Neural cell (in vitro differentiated cells): ENCODE measurements around the gene PDE3A.

Experiments
- EP300 ChIP-seq: fragments of 450-650 bp; conservative IDR thresholded peaks from 2 replicates; pipeline ENCODE4 v1.6.1; 2014; ENCODE audit warnings: antibody characterized with exemption, mild to moderate bottlenecking, moderate library complexity; ENCODE audit not compliant: poor library complexity, severe bottlenecking
- EZH2 ChIP-seq: fragments of 200-600, 300-800 bp; shearing (Covaris generic), sonication (generic); IDR thresholded peaks from 2 replicates; pipeline ENCODE4 v1.6.1; 2014; ENCODE audit warnings: antibody characterized with exemption, low read length, borderline replicate concordance, mild to moderate bottlenecking; ENCODE audit not compliant: insufficient read depth, poor library complexity, severe bottlenecking
- POLR2AphosphoS5 ChIP-seq: IDR thresholded peaks from 2 replicates; pipeline ENCODE4 v1.6.1; 2012
- SMC3 ChIP-seq: fragments of 450-650 bp; conservative IDR thresholded peaks from 2 replicates; pipeline ENCODE4 v1.6.1; 2014; ENCODE audit warnings: antibody characterized with exemption, mild to moderate bottlenecking, moderate library complexity; ENCODE audit not compliant: poor library complexity
- TAF1 ChIP-seq: IDR thresholded peaks from 2 replicates; pipeline ENCODE4 v1.6.1; 2012; ENCODE audit warnings: low read depth
- TF ChIP-seq, protein P1 (sequence below): fragments of 450-650 bp; IDR thresholded peaks from 2 replicates; pipeline ENCODE4 v1.5.1; 2014; ENCODE audit warnings: antibody characterized with exemption, mild to moderate bottlenecking, moderate library complexity; ENCODE audit not compliant: poor library complexity, severe bottlenecking
- TF ChIP-seq, protein P2 (sequence below): IDR thresholded peaks from 2 replicates; pipeline ENCODE4 v1.6.1; 2012; ENCODE audit warnings: borderline replicate concordance

DNA sequence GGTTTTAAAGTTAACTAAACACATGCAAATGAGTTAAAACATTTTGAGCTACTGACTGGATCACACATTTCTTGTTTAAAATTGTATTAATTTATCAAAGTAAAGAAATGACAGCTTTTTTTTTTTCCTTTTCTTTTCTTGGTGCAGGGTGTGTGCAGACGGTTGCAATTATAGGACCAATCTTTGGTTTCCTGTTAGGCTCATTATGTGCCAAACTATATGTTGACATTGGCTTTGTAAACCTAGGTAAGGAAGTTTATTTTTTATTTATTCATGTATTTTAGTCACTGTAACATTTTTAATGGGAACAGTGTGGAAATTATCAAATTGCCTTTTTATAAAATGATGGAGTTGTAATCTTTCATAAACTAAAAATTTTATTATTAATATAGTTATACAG lies 348.6 kb downstream of the PDE3A start:
- TF ChIP-seq TAF1 (no peak), POLR2AphosphoS5 (no peak), SMC3 (no peak), EP300 (no peak), EZH2 (no peak)
- TF ChIP-seq, protein P1, sequence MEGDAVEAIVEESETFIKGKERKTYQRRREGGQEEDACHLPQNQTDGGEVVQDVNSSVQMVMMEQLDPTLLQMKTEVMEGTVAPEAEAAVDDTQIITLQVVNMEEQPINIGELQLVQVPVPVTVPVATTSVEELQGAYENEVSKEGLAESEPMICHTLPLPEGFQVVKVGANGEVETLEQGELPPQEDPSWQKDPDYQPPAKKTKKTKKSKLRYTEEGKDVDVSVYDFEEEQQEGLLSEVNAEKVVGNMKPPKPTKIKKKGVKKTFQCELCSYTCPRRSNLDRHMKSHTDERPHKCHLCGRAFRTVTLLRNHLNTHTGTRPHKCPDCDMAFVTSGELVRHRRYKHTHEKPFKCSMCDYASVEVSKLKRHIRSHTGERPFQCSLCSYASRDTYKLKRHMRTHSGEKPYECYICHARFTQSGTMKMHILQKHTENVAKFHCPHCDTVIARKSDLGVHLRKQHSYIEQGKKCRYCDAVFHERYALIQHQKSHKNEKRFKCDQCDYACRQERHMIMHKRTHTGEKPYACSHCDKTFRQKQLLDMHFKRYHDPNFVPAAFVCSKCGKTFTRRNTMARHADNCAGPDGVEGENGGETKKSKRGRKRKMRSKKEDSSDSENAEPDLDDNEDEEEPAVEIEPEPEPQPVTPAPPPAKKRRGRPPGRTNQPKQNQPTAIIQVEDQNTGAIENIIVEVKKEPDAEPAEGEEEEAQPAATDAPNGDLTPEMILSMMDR: no peak
- TF ChIP-seq, protein P2, sequence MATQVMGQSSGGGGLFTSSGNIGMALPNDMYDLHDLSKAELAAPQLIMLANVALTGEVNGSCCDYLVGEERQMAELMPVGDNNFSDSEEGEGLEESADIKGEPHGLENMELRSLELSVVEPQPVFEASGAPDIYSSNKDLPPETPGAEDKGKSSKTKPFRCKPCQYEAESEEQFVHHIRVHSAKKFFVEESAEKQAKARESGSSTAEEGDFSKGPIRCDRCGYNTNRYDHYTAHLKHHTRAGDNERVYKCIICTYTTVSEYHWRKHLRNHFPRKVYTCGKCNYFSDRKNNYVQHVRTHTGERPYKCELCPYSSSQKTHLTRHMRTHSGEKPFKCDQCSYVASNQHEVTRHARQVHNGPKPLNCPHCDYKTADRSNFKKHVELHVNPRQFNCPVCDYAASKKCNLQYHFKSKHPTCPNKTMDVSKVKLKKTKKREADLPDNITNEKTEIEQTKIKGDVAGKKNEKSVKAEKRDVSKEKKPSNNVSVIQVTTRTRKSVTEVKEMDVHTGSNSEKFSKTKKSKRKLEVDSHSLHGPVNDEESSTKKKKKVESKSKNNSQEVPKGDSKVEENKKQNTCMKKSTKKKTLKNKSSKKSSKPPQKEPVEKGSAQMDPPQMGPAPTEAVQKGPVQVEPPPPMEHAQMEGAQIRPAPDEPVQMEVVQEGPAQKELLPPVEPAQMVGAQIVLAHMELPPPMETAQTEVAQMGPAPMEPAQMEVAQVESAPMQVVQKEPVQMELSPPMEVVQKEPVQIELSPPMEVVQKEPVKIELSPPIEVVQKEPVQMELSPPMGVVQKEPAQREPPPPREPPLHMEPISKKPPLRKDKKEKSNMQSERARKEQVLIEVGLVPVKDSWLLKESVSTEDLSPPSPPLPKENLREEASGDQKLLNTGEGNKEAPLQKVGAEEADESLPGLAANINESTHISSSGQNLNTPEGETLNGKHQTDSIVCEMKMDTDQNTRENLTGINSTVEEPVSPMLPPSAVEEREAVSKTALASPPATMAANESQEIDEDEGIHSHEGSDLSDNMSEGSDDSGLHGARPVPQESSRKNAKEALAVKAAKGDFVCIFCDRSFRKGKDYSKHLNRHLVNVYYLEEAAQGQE: no peak
